NOMO-1 (cell line): Measurements from ENCODE around the gene HOXC5.

ENCODE experiments used
- DNase-seq, 2 experiments: peaks; one replicate each; lab custom pipeline; 2025; ENCODE audit not compliant: unreplicated experiment in 2 of 2; lab: John Stamatoyannopoulos, UW

Gene HOXC5

GRCh38 chr12:54019091-54019811 is 13.6 kb upstream of the HOXC5 start:
- no peak for DNase-seq

DNA sequence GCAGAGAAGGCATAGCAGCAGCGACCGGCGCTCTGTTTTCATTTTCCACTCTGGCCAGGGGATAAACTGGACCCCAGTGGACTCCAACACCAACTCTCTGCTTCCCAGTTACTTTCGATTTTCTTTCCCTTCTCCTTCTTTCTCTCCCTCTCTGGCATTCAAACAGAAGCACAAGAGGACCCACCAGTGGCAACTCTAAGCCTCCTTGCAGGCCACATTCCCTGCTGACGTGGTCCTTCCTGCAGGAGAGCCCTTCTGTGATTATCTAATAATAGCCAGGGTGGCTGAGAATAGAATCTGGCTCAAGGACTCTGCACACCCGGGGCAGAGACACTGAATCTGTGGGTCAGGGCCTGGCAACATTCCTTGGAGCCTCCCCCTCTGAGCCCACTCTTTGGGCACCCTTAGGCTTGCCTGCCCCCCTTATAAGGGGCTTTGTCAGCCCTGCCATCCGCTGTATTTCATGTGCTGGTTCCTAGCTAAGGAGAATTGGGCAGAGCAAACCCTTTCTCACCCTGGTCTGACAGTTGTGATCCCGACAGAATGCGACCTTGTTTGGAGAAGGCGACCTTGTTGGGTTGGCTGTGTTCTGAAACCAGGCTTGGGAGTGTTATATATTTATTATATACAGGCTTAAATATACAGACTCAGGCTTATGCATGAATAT is 12.8 kb upstream of the HOXC5 start:
- DNase-seq, result no peak

DNA sequence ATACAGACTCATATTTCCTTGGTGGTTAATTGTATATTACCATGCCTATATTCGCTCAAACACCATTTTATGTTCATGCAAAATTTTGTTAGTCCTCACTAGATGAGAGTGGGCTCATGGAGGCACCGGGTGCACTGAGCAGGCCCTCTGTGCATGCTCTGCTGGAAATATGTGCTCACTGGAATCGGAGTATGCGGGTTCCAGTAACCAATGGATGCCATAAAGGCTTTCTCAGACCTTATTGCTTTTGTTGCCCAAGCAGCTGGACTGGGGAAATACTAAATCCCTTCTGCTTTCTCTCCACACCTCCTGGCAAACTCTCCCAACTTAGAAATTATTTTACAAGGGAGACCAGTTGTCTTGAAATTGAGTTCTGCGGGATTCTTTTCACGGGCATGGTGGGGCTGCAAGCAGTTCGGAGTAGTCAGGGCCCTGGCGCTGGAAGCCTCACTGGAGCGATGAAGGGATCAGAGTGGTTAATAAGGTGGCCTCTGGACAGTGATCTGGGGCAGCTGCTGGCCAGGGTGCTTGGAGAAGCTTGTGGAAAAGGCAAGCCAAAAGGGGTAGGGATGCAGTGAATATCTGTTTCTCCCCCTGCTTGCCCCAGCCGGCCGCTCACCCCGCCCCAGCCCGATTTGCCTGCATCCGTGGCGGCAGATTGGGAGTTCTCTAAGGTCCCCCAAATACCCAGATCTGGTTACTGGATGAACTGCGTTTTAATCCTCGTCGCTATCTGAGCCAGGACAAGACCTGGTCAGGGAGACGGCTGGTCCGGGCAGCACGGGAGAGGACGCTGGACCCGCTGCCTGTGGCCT is 12.1 kb upstream of the HOXC5 start:
- no peak for DNase-seq

DNA sequence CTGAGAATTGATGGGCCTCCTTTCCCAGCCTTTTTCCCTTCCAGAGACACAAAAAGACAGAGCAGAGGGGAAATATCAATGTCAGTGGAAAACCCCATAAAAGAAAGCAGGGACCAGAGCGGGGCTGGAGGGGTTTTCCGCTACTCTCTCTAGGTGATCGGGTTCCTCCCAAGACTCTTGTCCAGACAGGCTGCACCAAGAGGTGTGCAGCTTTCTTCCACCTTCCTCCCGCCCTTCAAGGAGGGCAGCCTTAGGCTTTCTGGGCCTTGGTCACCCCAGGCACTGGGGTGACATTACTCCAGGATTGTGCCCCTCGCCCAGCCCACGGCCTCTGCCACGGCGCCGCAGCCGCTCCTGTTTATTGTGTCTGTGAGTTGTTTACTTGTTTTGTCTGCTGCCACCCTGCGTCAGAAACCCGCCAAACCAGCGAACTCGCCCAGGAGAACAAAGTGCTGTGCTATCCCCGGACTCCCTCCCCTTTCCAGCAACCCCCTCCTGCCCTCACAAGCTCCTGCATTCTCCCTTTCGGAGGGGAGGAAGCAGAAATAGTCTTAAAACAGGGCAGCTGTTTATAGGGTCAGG is 11.3 kb upstream of the HOXC5 start:
- no peak for DNase-seq

GRCh38 chr12:54022960-54023884 is 9.6 kb upstream of the HOXC5 start:
- DNase-seq, result peak in 1 of 2 experiments; percentile 28

DNA sequence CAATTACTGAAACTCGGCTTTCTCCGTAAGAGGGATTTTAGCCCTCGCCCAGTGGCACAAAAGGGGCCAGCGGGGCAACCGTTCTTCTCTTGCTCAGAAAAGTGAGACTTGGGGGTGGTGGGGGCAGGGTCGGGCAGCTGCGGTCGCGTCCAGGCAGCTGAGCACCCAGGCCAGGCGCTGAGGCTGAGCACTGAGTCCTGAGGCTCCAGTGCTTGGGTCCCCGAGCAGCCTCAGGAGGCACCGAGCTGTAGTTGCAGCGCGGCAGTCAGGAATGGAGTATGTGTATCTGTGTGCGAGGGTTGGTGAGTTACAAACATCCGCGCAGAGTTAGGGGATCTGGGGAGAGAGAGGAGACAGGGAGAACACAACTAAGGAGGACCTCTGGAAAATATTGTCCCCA is 8.7 kb upstream of the HOXC5 start:
- no peak for DNase-seq

- DNase-seq, result no peak
These were observed 8.1 kb upstream of the HOXC5 start for GRCh38 chr12:54024581-54025305.

GRCh38 chr12:54025499-54026405 is 7.1 kb upstream of the HOXC5 start:
- no peak for DNase-seq

- DNase-seq, result peak; percentile 65 to 67
These were observed 6.0 kb upstream of the HOXC5 start for GRCh38 chr12:54026640-54027441.

DNA sequence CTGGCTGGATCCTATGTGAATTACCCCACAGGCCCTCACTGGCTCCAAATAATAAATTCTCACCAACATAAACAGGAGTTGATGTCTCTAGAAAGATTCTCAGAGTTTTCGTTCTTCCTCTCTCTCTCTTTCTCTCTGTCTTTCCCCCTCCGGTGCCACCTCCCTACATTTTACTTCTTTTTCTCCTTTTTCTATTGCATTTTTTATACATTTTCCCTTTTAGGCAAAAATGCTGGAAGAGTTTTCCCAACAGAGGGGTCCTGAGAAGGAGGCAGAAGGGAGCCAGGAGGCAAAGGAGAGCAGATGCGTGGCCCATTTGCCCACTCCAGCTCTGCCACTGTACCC is 5.4 kb upstream of the HOXC5 start:
- DNase-seq, result no peak

DNA sequence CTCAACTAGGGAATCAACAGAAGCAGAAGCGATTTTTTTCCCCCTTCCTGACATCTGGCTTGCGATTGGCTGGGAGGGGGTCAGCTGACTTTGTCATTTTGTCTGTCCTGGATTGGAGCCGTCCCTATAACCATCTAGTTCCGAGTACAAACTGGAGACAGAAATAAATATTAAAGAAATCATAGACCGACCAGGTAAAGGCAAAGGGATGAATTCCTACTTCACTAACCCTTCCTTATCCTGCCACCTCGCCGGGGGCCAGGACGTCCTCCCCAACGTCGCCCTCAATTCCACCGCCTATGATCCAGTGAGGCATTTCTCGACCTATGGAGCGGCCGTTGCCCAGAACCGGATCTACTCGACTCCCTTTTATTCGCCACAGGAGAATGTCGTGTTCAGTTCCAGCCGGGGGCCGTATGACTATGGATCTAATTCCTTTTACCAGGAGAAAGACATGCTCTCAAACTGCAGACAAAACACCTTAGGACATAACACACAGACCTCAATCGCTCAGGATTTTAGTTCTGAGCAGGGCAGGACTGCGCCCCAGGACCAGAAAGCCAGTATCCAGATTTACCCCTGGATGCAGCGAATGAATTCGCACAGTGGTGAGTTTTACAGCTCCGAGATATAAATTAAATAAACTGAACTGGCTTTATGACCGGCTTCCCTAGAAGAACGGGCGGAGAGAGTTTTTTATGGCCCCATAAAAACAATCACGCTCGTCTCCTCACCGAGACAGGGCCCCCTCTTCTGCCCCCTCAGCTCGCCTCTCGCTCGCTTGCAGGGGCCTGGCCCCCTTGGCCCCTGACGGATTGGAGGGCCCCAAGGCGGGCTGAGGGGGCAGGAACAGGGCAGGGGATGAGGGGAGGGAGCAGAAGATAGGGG is 4.3 kb upstream of the HOXC5 start, which contains the start of gene HOXC6:
TSS of gene HOXC6 (plus strand) at position 127 of the 888 bp plus-strand sequence. CDS start at position 209, 82 bp downstream.
- DNase-seq, result peak; percentile 75 to 84

- no peak for DNase-seq
These were observed 3.1 kb upstream of the HOXC5 start for GRCh38 chr12:54029529-54030441.

GRCh38 chr12:54030442-54030801 is 2.4 kb upstream of the HOXC5 start:
- DNase-seq, result no peak

- DNase-seq, result no peak
These were observed 1.9 kb upstream of the HOXC5 start for GRCh38 chr12:54030889-54031471.

- no peak for DNase-seq
These were observed 1.4 kb upstream of the HOXC5 start for GRCh38 chr12:54031480-54031879.
